GM12878 (cell line): ENCODE measurements around the gene PCNX4.

Experiments
- HDGF ChIP-seq: fragments of 450-650 bp; IDR thresholded peaks from 2 replicates; pipeline ENCODE4 v1.6.1; 2016; ENCODE audit warnings: antibody characterized with exemption
- NR2C1 ChIP-seq: fragments of 450-650 bp; IDR thresholded peaks from 2 replicates; pipeline ENCODE4 v1.6.1; 2017; ENCODE audit warnings: antibody characterized with exemption, mild to moderate bottlenecking, moderate library complexity
- NR2F1 ChIP-seq: fragments of 450-650 bp; conservative IDR thresholded peaks from 2 replicates; pipeline ENCODE4 v1.6.1; 2017; ENCODE audit warnings: mild to moderate bottlenecking
- SRF ChIP-seq, 2 experiments: IDR thresholded peaks; 2 replicates each; pipeline ENCODE4 v1.6.1; 2011; ENCODE audit warnings: low read depth in 2 of 2, low read length in 2 of 2, mild to moderate bottlenecking in 1 of 2, moderate library complexity in 1 of 2
- SUZ12 ChIP-seq: fragments of 200-600 bp; sonication (generic); IDR thresholded peaks from one replicate; pipeline ENCODE4 v1.6.1; 2018; ENCODE audit warnings: antibody characterized with exemption, mild to moderate bottlenecking; ENCODE audit not compliant: unreplicated experiment
- TAF1 ChIP-seq: IDR thresholded peaks from 2 replicates; pipeline ENCODE4 v1.6.1; 2011; ENCODE audit warnings: mild to moderate bottlenecking, low read depth, low read length, borderline replicate concordance
- TCF12 ChIP-seq: IDR thresholded peaks from 2 replicates; pipeline ENCODE4 v1.6.1; 2011; ENCODE audit warnings: low read depth, mild to moderate bottlenecking, low read length

GRCh38 chr14:60116181-60116580 is 24.5 kb downstream of the PCNX4 start:
- TF ChIP-seq SRF (IDR thresholded peaks at IDR 0.05; ENCODE audit: low read depth in 2 of 2, low read length in 2 of 2) (no peak), TCF12 (no peak), TAF1 (no peak), NR2C1 (no peak), NR2F1 (no peak), HDGF (no peak), SUZ12 (no peak)
